Stomach (tissue), 4 donors: ENCODE data around the gene ANKRD28.

ENCODE experiments used
- EP300 ChIP-seq: sonication (generic); formaldehyde crosslinking; IDR thresholded peaks from one replicate; pipeline ENCODE4 v1.6.1; 2017; ENCODE audit warnings: antibody characterized with exemption
- POLR2A ChIP-seq, 4 donors: fragments of 450-650 bp; IDR thresholded peaks; one replicate each; pipeline ENCODE4 v1.6.1; 2016; ENCODE audit warnings: antibody characterized with exemption in 4 of 4, control low read depth in 2 of 4, mild to moderate bottlenecking in 1 of 4, moderate library complexity in 1 of 4
- POLR2AphosphoS5 ChIP-seq, 3 donors: sonication (generic); formaldehyde crosslinking; IDR thresholded peaks; one replicate each; pipeline ENCODE4 v1.6.1; 2016; ENCODE audit warnings: antibody characterized with exemption in 3 of 3
- TF ChIP-seq, protein P1 (sequence below), 7 experiments: fragments of 450-650 bp in 4 of 7; fragments of 200-600 bp in 3 of 7; sonication (generic) in 3 of 7; IDR thresholded peaks; one replicate each; pipeline ENCODE4 v1.5.1; 2016 to 2019; ENCODE audit warnings: antibody characterized with exemption in 7 of 7, control low read depth in 2 of 7, mild to moderate bottlenecking in 1 of 7

- TF ChIP-seq, protein P1, sequence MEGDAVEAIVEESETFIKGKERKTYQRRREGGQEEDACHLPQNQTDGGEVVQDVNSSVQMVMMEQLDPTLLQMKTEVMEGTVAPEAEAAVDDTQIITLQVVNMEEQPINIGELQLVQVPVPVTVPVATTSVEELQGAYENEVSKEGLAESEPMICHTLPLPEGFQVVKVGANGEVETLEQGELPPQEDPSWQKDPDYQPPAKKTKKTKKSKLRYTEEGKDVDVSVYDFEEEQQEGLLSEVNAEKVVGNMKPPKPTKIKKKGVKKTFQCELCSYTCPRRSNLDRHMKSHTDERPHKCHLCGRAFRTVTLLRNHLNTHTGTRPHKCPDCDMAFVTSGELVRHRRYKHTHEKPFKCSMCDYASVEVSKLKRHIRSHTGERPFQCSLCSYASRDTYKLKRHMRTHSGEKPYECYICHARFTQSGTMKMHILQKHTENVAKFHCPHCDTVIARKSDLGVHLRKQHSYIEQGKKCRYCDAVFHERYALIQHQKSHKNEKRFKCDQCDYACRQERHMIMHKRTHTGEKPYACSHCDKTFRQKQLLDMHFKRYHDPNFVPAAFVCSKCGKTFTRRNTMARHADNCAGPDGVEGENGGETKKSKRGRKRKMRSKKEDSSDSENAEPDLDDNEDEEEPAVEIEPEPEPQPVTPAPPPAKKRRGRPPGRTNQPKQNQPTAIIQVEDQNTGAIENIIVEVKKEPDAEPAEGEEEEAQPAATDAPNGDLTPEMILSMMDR (IDR thresholded peaks at IDR 0.05): no peak
- TF ChIP-seq POLR2A (IDR thresholded peaks at IDR 0.05): no peak
- TF ChIP-seq POLR2AphosphoS5 (IDR thresholded peaks at IDR 0.05): no peak
- no peak for TF ChIP-seq EP300
These were observed 6.1 kb upstream of the ANKRD28 start for GRCh38 chr3:15803921-15804320.
